PC-3 (cell line): ENCODE results near the gene SDCBP2. TPM values are rescaled to one million over a fixed set of nuclear protein-coding genes. Genes with fewer than 3 reads are reported as not detected.

Experiments
- ATAC-seq: fragments of 200-7000 bp; cut with Tn5 transposase; 2 replicates; pipeline ENCODE4 v1.9.1; 2020; ENCODE audit warnings: mild to moderate bottlenecking, moderate library complexity
- Bru-seq: library from RNA; stranded (reverse); fragments of 400-500 nt; gene quantifications from one replicate; lab custom pipeline; 2021; lab: Mats Ljungman, UMichigan
- BruChase-seq, 2 experiments: library from RNA; stranded (reverse); fragments of 400-500 nt; gene quantifications; one replicate each; lab custom pipeline; 2021; lab: Mats Ljungman, UMichigan
- BruUV-seq: library from RNA; stranded (reverse); fragments of 400-500 nt; replicated peaks from 2 replicates; lab custom pipeline; 2021; lab: Mats Ljungman, UMichigan
- CTCF ChIA-PET: fragments of 300-600 bp; sonication (Branson Sonifier 250); formaldehyde crosslinking; loops from one replicate; lab custom pipeline; 2022; ENCODE audit warnings: antibody characterized with exemption; lab: Charles Lee
- POLR2A ChIA-PET: fragments of 300-600 bp; sonication (Branson Sonifier 250); formaldehyde crosslinking; loops from one replicate; lab custom pipeline; 2022; ENCODE audit warnings: antibody characterized with exemption; ENCODE audit not compliant: unreplicated experiment; lab: Charles Lee
- DNase-seq: peaks from one replicate; pipeline ENCODE4 v3.0.0-alpha.2; 2015
- H2AFZ ChIP-seq: fragments of 300-600 bp; sonication (generic); 2 replicates; pipeline ENCODE4 v1.6.0; 2016; ENCODE audit warnings: antibody characterized with exemption, low read length
- H3F3A ChIP-seq: fragments of 300-600 bp; sonication (generic); one replicate; pipeline ENCODE4 v1.6.0; 2017; ENCODE audit warnings: antibody characterized with exemption, low read length, control low read depth, mild to moderate bottlenecking; ENCODE audit not compliant: unreplicated experiment
- H3K27ac ChIP-seq: fragments of 300-600 bp; sonication (generic); 2 replicates; pipeline ENCODE4 v1.5.1; 2016; ENCODE audit warnings: mild to moderate bottlenecking, low read length
- H3K27me3 ChIP-seq: fragments of 300-600 bp; sonication (generic); 2 replicates; pipeline ENCODE4 v1.6.1; 2016; ENCODE audit warnings: low read length, mixed read lengths
- H3K36me3 ChIP-seq: fragments of 300-600 bp; sonication (generic); 2 replicates; pipeline ENCODE4 v1.6.1; 2016; ENCODE audit warnings: low read depth, mixed run types, low read length, mixed read lengths
- H3K4me1 ChIP-seq: fragments of 300-600 bp; sonication (generic); 2 replicates; pipeline ENCODE4 v1.5.1; 2016; ENCODE audit warnings: low read length; ENCODE audit not compliant: insufficient read depth
- H3K4me2 ChIP-seq: fragments of 300-600 bp; sonication (generic); 2 replicates; pipeline ENCODE4 v1.6.0; 2016; ENCODE audit warnings: low read length
- H3K4me3 ChIP-seq: fragments of 300-600 bp; sonication (generic); 2 replicates; pipeline ENCODE4 v1.5.1; 2016; ENCODE audit warnings: mild to moderate bottlenecking, low read length, mixed read lengths
- H3K79me2 ChIP-seq: fragments of 300-600 bp; sonication (generic); 2 replicates; pipeline ENCODE4 v1.6.1; 2017; ENCODE audit warnings: low read length, mixed read lengths
- H3K9ac ChIP-seq: fragments of 300-600 bp; sonication (generic); 2 replicates; pipeline ENCODE4 v1.6.0; 2016; ENCODE audit warnings: mild to moderate bottlenecking, low read length
- H3K9me2 ChIP-seq: fragments of 300-600 bp; sonication (generic); replicated peaks from 2 replicates; pipeline ENCODE4 v1.6.1; 2016; ENCODE audit warnings: mixed run types, low read length, mixed read lengths
- H3K9me3 ChIP-seq: fragments of 300-600 bp; sonication (generic); 2 replicates; pipeline ENCODE4 v1.6.1; 2016; ENCODE audit warnings: low read length, mixed read lengths
- H4K20me1 ChIP-seq: fragments of 300-600 bp; sonication (generic); 2 replicates; pipeline ENCODE4 v1.6.1; 2016; ENCODE audit warnings: low read length, mixed read lengths
- CTCF ChIP-seq: fragments of 300-600 bp; sonication (generic); conservative IDR thresholded peaks from 2 replicates; pipeline ENCODE4 v1.5.1; 2017; ENCODE audit warnings: antibody characterized with exemption, low read depth, mild to moderate bottlenecking, low read length
- EZH2 ChIP-seq: fragments of 300-600 bp; sonication (generic); IDR thresholded peaks from one replicate; pipeline ENCODE4 v1.6.1; 2017; ENCODE audit warnings: antibody characterized with exemption, mild to moderate bottlenecking, low read length; ENCODE audit not compliant: unreplicated experiment
- EZH2phosphoT487 ChIP-seq: fragments of 300-600 bp; sonication (generic); IDR thresholded peaks from 2 replicates; pipeline ENCODE4 v1.6.1; 2018; ENCODE audit warnings: mild to moderate bottlenecking, antibody characterized with exemption, low read length, borderline replicate concordance
- intact Hi-C: fragments of 100-400 bp; cut with micrococcal nuclease; formaldehyde crosslinking; loops from 2 replicates; pipeline ENCODE4 v1.9.0; 2023
- long read RNA-seq: library from polyadenylated mRNA; unstranded; transcript quantifications from one replicate; pipeline ENCODE4 v2.0.0, GENCODE V29; 2021; ENCODE audit not compliant: unreplicated experiment
- total RNA-seq: library from RNA; depleted of rRNA; stranded (reverse); fragments of >200 nt; gene quantifications from 2 replicates; pipeline ENCODE4 v1.2.3, GENCODE V29; 2014; rRNA removed

Gene SDCBP2
- total RNA-seq (14.4 and 25.5 TPM in 2 replicates), Bru-seq, nascent RNA (percentile 43 among the genes with signal in this experiment), BruChase-seq, experiment 1, labeled RNA remaining after a 6-hour chase (percentile 64 among the genes with signal in this experiment), BruChase-seq, experiment 2, labeled RNA remaining after a 2-hour chase (percentile 69 among the genes with signal in this experiment)
- long read RNA-seq, transcript SDCBP2-202 (9 exons, 1,519 nt) = major isoform, 21 of 42 reads
- long read RNA-seq, partial matches to known transcripts = 5 of 42 reads
- long read RNA-seq, other reads (novel, unspliced or antisense) = 16 of 42 reads

GRCh38 chr20:1328680-1329330 is at the start of gene SDCBP2:
Gene SDCBP2, minus strand, starts transcription at chr20:1329139. Its CDS starts 8,723 bp downstream, at chr20:1320416.
- ChIA-PET POLR2A (no interaction called here), CTCF (no interaction called here)
- H3K4me3 ChIP-seq = peak within 1 kb of the TSS; percentile 54
- intact Hi-C loops = loop anchor here (5.0 kb wide), 1 partner anchor 108 kb away; no protein-coding TSS in a partner anchor
- H3K27me3 ChIP-seq = no peaks in the 10 kb centered on the region
- DNase-seq (peak; percentile 95), ATAC-seq (peak; percentile 48)
- H3K9me3 ChIP-seq = no peaks in the 10 kb centered on the region
- no peaks in the 10 kb centered on the region for H3K9me2 ChIP-seq
- H3K27ac ChIP-seq = peak within 1 kb of the TSS; percentile 92
- H3K4me1 ChIP-seq = peaks cover 62% of the 10 kb centered on the region
- H2AFZ ChIP-seq = no peak within 1 kb of the TSS
- H3K36me3 ChIP-seq = peaks cover 12% of the 10 kb centered on the region
- BruUV-seq = TSS peak; percentile 29
- peak within 1 kb of the TSS; percentile 74 for H3K9ac ChIP-seq
- H3K79me2 ChIP-seq = peaks cover 80% of the 10 kb centered on the region
- peak within 1 kb of the TSS; percentile 91 for H3K4me2 ChIP-seq
- TF ChIP-seq EZH2 = no peak
- no peak for TF ChIP-seq EZH2phosphoT487
- TF ChIP-seq CTCF = no peak
- no peaks in the 10 kb centered on the region for H3F3A ChIP-seq
- no peaks in the 10 kb centered on the region for H4K20me1 ChIP-seq

- Histone ChIP-seq H3F3A (peaks cover 11% of the 10 kb centered on the region), H3K27ac (peak overlapping the region; percentile 6; the same call in 1 of the 2 replicates), H3K79me2 (peaks cover 100% of the 10 kb centered on the region), H3K4me1 (peaks cover 80% of the 10 kb centered on the region), H2AFZ (no peak overlapping the region), H3K9ac (no peak overlapping the region), H4K20me1 (peaks cover 84% of the 10 kb centered on the region), H3K4me2 (peak overlapping the region; percentile 67), H3K27me3 (no peaks in the 10 kb centered on the region), H3K9me3 (no peaks in the 10 kb centered on the region), H3K36me3 (peaks cover 57% of the 10 kb centered on the region), H3K9me2 (no peaks in the 10 kb centered on the region), H3K4me3 (no peak overlapping the region)
- TF ChIP-seq EZH2 (no peak), EZH2phosphoT487 (no peak), CTCF (no peak)
- no peak for DNase-seq
- no TSS peak for BruUV-seq
- POLR2A ChIA-PET = no interaction called here
- intact Hi-C loops = no loop called here
- CTCF ChIA-PET = no interaction called here
- ATAC-seq = no peak
Measured at GRCh38 chr20:1378735-1379125, 49.8 kb upstream of the SDCBP2 start.
